22Rv1 (cell line): Measurements from ENCODE around the gene FCMR.

Experiments
- H3K27ac ChIP-seq: fragments of 450-650 bp; 2 replicates; pipeline ENCODE4 v1.5.1; 2017
- CTCF ChIP-seq: fragments of 450-650 bp; IDR thresholded peaks from 2 replicates; pipeline ENCODE4 v1.5.1; 2017; ENCODE audit warnings: mild to moderate bottlenecking
- ZFX ChIP-seq: fragments of 450-650 bp; IDR thresholded peaks from 2 replicates; pipeline ENCODE4 v1.6.1; 2017; ENCODE audit warnings: antibody characterized with exemption, borderline replicate concordance

Gene FCMR

GRCh38 chr1:206947255-206947654 is 25.5 kb upstream of the FCMR start:
- TF ChIP-seq CTCF (no peak), ZFX (no peak)
- no peak overlapping the region for H3K27ac ChIP-seq

- H3K27ac ChIP-seq, result no peak within 1 kb of the TSS
- TF ChIP-seq CTCF, result no peak
- no peak for TF ChIP-seq ZFX
Observed at GRCh38 chr1:206946261-206946660, 24.5 kb upstream of the FCMR start, which contains the start of gene PIGR. TSS of gene PIGR (minus strand) at chr1:206946466. CDS start at chr1:206940531, 5,935 bp downstream.

- no peak for TF ChIP-seq ZFX
- no peak for TF ChIP-seq CTCF
- no peak overlapping the region for H3K27ac ChIP-seq
Observed at GRCh38 chr1:206945779-206946178, 24.0 kb upstream of the FCMR start.

- no peak overlapping the region for H3K27ac ChIP-seq
- TF ChIP-seq CTCF (no peak), ZFX (no peak)
Observed at GRCh38 chr1:206944703-206945102, 23.0 kb upstream of the FCMR start.

- no peak for TF ChIP-seq ZFX
- no peak for TF ChIP-seq CTCF
- no peak overlapping the region for H3K27ac ChIP-seq
Observed at GRCh38 chr1:206941766-206942418, 20.2 kb upstream of the FCMR start.

GRCh38 chr1:206940588-206940936 is 18.8 kb upstream of the FCMR start:
- TF ChIP-seq CTCF, result no peak
- no peak overlapping the region for H3K27ac ChIP-seq

- TF ChIP-seq ZFX, result no peak
- no peak for TF ChIP-seq CTCF
- H3K27ac ChIP-seq, result no peak overlapping the region
Observed at GRCh38 chr1:206939841-206940587, 18.3 kb upstream of the FCMR start.
